NOMO-1 treated with DMSO at 0.1 percent for 48 hours (cell line): Measurements from ENCODE around the gene RHEX.
A peak's percentile ranks its signal among the peaks of the same experiment; 100 is the strongest.
"Not testable (repeated sequence)": the region's sequence is repeated elsewhere in the genome, so short reads cannot be mapped to it uniquely, and the experiment has no call there.

Experiments used
- DNase-seq: peaks from one replicate; lab custom pipeline; 2025; ENCODE audit not compliant: unreplicated experiment; lab: John Stamatoyannopoulos, UW

Gene RHEX

DNA sequence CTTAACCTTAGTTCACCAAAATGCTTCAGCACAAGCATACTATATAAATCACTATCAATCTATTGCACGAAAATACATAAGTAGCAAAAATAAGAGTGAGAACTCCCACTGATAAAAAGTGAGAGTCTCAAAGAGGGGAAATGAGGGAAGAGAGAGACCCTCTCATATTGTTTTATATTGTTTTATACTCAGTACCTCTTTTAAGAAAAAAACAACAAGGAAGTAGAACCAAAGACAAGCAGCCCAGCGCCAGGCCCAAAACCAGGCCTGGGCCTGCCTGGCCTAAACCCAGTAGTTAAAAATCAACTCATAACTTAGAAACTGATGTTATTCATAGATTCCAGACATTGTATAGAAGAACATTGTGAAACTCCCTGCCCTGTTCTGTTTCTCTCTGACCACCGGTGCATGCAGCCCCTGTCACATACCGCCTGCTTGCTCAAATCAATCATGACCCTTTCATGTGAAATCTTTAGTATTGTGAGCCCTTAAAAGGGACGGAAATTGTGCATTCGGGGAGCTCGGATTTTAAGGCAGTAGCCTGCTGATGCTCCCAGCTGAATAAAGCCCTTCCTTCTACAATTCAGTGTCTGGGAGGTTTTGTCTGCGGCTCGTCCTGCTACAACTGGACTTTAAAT is 5.4 kb downstream of the RHEX start:
- not testable (repeated sequence) for DNase-seq

DNA sequence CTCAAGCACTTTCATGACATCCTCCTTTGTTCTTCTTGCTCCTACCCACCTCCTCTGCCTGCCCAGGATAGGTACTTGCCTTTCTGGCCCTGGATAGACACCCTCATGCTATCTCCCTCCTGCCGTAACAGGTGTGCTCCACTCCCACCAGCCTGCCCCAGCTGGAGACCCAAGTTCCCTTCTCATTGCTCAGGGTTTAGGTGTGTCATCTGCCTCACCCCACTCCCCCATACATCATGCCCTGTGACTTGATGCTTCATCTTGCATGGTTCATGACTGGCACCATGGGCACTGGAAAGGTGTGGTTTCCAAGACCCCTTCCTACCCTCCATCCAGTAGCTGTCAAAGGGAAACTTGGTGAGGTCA is 5.9 kb downstream of the RHEX start:
- no peak for DNase-seq

DNA sequence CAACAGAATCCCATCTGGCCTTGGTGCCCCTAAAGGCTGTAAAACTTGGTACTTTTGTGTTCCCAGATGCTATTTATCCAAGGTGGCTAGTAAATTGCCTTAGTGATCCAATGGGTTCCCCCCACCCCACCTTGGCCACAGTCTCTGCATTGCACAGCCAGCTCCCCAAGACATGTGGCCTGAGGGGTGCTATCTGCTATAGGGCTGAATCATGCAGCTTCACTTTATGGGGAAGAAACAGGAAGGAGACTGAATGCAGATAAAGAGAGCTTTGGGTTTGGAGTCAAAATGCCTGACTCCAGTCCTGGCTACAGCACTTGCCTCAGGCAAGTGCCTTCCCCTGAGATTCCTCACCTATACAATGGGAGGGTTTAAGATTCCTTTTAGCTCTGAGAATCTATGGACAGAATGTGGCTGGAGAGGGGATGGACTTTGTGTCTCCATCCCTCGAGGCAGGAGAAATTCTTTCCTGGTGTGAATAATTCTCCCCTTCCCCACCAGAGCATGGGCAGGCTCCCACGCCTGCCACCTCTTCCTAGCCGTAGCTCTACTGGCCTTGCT is 6.5 kb downstream of the RHEX start:
- peak; percentile 14 for DNase-seq

DNA sequence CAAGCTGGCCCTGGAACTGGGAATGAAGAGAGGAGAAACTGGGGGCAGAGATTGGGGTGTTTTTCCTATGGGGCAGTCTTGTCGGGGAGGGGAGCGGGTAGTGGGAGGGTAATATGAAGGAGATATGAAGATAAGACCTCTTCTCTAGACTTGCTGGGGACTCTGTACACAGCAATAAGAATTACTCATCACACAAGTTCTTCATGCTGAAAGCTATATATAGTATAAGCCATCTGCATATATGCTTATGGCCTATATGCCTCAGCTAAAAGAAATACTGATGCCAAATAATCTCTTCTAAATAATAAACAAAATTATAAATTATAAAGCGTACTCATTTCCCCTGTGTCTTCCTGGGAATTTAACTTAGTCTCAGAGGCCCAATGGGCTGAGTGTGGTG is 7.9 kb downstream of the RHEX start:
- no peak for DNase-seq

- DNase-seq = no peak
These were observed 9.5 kb downstream of the RHEX start for GRCh38 chr1:206062464-206062863.

DNA sequence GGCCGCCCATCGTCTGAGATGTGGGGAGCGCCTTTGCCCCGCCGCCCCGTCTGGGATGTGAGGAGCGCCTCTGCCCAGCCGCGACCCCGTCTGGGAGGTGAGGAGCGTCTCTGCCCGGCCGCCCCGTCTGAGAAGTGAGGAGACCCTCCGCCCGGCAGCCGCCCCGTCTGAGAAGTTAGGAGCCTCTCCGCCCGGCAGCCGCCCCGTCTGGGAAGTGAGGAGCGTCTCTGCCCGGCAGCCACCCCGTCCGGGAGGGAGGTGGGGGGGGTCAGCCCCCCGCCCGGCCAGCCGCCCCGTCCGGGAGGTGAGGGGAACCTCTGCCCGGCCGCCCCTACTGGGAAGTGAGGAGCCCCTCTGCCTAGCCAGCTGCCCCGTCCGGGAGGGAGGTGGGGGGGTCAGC is 11.0 kb downstream of the RHEX start:
- DNase-seq = not testable (repeated sequence)

DNA sequence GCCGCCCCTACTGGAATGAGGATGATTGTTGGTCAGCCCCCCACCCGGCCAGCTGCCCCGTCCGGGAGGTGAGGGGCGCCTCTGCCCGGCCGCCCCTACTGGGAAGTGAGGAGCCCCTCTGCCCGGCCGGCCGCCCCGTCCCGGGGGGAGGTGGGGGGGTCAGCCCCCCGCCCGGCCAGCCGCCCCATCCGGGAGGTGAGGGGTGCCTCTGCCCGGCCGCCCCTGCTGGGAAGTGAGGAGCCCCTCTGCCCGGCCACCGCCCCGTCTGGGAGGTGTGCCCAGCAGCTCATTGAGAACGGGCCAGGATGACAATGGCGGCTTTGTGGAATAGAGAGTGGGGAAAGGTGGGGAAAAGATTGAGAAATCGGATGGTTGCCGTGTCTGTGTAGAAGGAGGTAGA is 11.5 kb downstream of the RHEX start:
- DNase-seq = not testable (repeated sequence)

DNA sequence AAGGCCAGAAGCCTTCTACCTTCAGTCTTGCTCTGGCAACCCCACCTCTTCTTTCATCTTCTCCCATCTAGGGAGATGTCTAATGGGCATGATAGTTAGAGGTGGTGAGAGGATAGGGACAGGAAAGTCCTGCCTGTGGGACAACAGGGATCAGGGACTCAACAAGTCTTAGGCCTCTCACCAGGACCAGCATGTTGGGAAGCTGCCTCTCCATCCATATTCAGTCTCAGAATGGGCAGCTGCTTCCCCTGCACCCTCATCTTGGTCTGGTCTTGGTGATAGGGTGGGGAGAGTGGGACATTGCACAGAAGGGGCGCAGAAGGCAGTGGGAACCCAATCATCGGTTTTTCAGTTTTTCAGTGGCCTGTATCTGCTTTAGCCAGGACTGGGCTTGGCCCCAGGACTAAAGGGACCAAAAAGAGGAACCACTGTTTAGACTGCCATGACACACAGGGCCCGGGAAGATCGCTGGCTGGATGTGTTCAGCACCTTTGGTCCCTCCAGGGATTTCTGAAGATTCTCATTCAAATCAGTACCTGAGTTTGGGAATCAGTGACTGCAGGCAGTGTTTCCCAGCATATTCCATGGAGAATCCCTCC is 12.7 kb downstream of the RHEX start:
- no peak for DNase-seq

DNA sequence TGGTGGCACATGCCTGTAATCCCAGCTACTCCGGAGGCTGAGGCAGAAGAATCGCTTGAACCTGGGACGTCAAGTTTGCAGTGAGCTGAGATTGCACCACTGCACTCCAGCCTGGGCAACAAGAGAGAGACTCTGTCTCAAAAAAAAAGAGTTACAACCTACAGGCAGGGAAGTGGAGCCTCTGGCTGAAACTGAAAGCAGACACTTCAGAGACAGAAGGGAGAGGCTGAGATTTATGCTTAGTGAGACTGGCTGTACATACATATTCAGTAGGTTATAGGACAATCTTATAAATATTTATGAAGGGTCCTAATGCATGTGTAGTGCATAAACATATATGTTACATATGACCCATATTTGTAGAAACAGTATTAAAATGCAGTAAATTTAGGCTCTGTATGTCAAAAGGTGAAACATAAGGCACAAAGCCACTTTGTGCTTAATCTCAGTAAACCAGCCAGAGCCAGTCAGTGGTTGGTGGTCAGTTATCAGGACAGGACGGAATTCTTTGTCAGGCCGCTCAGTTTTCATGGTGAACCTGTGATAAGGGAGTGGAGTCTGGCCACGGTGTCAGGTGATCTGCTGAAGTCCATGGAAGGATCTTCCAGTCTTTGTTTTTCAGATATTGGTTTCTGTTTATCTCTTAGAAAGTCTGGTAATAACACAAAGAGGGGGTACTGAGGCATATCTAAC is 13.7 kb downstream of the RHEX start:
- DNase-seq = peak; percentile 75

DNA sequence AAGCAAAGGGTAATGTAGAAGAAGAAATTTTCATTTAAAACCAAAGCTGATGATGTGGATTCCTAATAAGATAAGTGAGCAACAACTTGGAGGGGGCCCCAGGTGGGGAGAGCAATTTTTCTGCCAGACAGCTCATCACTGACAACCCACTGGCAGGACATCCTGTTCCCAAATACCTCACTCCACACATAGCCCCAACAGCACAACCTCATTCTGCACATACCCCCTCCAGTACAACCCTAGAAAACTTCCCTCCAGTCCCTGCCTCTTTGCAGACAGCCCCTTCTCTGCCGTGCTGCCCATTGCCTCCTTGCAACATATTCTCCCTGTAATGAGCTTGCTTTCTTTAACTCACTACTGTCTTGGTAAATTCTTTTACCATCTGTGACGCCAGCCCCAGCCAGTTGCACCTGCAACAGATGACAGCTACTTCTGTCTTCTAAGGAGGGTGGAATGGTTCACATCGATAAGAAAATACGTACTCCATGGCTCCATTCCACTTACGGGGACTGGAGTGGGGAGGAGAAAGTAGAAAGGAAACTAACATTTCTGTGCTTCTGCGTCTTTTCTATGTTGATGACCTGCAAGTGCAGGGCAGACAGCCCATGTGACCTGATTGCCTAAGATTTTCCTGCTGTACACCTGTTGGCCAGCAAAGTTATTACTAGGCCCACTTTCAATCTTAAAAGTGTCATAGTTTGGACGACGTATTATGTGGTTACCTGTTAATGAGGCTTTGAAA is 14.7 kb downstream of the RHEX start:
- DNase-seq = peak; percentile 31

- peak; percentile 34 for DNase-seq
These were observed 15.3 kb downstream of the RHEX start for GRCh38 chr1:206068314-206068713.

- DNase-seq = peak; percentile 10
These were observed 17.8 kb downstream of the RHEX start for GRCh38 chr1:206070627-206071304.

DNA sequence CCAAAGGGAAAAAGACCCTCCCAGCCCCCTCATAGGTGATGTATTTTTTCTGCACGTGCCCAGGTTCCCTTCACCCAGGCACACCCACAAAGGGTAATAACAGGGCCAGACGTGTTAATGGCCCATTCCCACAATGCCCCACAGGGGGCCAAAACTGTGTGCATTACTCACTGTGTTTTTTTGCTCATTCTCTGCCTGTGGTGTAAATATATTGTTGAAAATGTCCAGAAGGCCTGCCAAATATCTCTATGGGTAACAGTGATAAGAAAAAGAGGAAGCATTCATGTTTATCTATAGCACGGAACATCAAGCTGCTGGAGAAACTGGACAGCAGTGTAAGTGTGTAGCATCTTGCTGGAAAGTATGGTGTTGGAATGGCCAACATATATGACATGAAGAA is 21.9 kb downstream of the RHEX start:
- peak; percentile 64 for DNase-seq

DNA sequence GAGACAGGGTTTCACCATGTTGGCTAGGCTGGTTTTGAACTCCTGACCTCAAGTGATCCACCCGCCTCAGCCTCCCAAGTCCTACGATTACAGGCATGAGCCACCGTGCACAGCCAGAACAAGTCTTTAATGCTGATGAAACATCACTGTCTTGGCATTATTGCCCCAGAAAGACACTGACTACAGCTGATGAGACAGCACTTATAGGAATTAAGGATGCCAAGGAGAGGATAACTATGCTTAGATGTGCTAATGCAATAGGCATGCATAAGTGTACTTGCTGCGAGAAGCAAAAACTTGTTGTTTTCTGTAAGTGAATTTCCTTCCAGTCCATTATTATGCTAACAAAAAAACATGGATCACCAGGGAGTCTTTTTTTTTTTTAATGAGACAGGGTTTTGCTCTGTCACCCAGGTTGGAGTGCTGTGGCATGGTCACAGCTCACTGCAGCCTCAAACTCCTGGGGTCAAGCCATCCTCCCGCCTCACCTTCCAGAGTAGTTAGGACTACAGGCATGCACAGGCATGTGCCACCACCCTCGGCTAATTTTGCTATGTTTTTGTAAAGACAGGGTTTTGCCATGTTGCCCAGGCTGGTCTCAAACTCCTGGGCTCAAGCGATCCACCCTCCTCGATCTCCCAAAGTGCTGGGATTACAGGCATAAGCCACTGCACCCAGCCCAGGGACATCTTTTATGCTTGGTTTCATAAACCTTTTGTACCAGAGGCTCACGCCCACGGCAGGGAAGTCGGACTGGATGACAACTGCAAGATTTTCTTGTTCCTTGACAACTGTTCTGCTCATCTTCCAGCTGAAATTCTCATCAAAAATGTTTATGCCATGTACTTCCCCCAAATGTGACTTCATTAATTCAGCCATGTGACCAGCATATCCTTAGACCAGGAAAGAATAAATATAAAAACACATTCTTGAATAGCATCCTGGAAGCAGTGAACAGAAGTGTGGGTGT is 23.1 kb downstream of the RHEX start:
- DNase-seq = no peak

GRCh38 chr1:206079135-206079534 is 26.2 kb downstream of the RHEX start:
- peak; percentile 78 for DNase-seq

GRCh38 chr1:206080026-206080820 is 27.2 kb downstream of the RHEX start:
- DNase-seq = no peak

GRCh38 chr1:206081856-206082255 is 28.9 kb downstream of the RHEX start:
- peak; percentile 69 for DNase-seq

DNA sequence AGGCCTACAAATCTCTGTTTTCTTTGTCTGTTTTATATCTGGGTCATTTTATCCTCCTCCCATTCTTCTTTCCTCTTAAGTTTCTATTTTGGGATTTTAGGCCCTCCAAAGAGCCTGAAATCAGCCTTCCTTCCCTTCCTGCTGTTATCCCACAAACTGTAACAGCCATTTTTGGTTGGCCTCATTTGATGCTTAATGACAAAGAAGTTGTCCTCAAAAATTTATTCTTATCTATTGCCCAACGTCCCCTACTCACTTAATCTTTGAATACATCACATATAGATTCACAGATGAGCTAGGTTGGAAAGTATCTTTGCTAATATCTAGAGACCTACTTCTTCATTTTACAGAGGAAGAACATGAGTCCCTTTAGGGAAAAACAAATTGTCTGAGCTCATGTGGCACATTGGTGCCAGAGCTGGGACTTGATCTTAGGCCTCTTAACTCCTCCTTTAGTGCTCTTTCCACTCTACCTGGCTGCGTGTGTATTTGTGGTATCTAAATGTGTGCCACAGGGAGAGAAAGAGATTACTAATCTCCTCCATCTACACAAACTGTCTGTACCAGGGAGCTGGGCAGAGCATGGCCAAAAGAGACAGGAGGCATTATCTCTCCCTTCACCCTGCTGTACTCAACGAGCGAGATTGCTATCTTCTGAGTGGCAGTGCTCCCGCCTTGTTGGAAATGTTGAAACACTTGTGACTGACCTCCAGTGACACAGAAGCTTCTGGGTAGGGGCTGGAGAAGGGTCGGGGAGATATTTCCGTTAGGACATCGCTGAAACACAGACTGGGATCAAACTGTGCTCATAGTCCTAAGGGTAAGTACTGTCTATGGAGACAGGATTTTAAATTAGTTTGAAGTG is 30.1 kb downstream of the RHEX start:
- peak; percentile 91 for DNase-seq
